Smooth muscle cell (in vitro differentiated cells): ENCODE results near the gene DDRGK1. TPM values are rescaled to one million over a fixed set of nuclear protein-coding genes. Genes with fewer than 3 reads are reported as not detected.

Experiments used
- DNase-seq: peaks from one replicate; lab custom pipeline; 2025; ENCODE audit not compliant: unreplicated experiment; lab: John Stamatoyannopoulos, UW
- H2AFZ ChIP-seq: fragments of 200-600 bp; sonication (generic); 2 replicates; pipeline ENCODE4 v1.6.0; 2016; ENCODE audit warnings: antibody characterized with exemption, low read depth, mild to moderate bottlenecking
- H3F3A ChIP-seq: fragments of 200-600 bp; sonication (generic); 2 replicates; pipeline ENCODE4 v1.6.0; 2017; ENCODE audit warnings: antibody characterized with exemption, low read depth
- H3K27ac ChIP-seq: fragments of 200-600 bp; sonication (generic); 2 replicates; pipeline ENCODE4 v1.5.1; 2016; ENCODE audit warnings: low read depth, mild to moderate bottlenecking
- H3K27me3 ChIP-seq: fragments of 200-600 bp; sonication (generic); 2 replicates; pipeline ENCODE4 v1.6.1; 2016; ENCODE audit warnings: low read depth, mild to moderate bottlenecking
- H3K36me3 ChIP-seq: fragments of 200-600 bp; sonication (generic); 2 replicates; pipeline ENCODE4 v1.5.1; 2016; ENCODE audit warnings: low read depth
- H3K4me1 ChIP-seq: fragments of 200-600 bp; sonication (generic); 2 replicates; pipeline ENCODE4 v1.5.1; 2016; ENCODE audit warnings: low read depth
- H3K4me2 ChIP-seq: fragments of 200-600 bp; sonication (generic); 2 replicates; pipeline ENCODE4 v1.6.0; 2016; ENCODE audit warnings: mild to moderate bottlenecking
- H3K4me3 ChIP-seq: fragments of 200-600 bp; sonication (generic); 2 replicates; pipeline ENCODE4 v1.5.1; 2016; ENCODE audit warnings: mild to moderate bottlenecking
- H3K79me2 ChIP-seq: fragments of 200-600 bp; sonication (generic); 2 replicates; pipeline ENCODE4 v1.6.0; 2016; ENCODE audit warnings: low read depth, mild to moderate bottlenecking
- H3K9ac ChIP-seq: fragments of 200-600 bp; sonication (generic); 2 replicates; pipeline ENCODE4 v1.6.0; 2016; ENCODE audit warnings: low read depth
- H3K9me3 ChIP-seq: fragments of 200-600 bp; sonication (generic); replicated peaks from 2 replicates; pipeline ENCODE4 v1.5.1; 2016; ENCODE audit warnings: low read depth
- H4K20me1 ChIP-seq: fragments of 200-600 bp; sonication (generic); 2 replicates; pipeline ENCODE4 v1.6.0; 2016; ENCODE audit warnings: low read depth
- CTCF ChIP-seq: fragments of 200-600 bp; sonication (generic); IDR thresholded peaks from 2 replicates; pipeline ENCODE4 v1.5.1; 2017; ENCODE audit warnings: borderline replicate concordance, mild to moderate bottlenecking, antibody characterized with exemption; ENCODE audit not compliant: insufficient read depth, poor library complexity, severe bottlenecking
- WGBS: methylation state at CpG from one replicate; pipeline ENCODE4 v1.1.7; 2016; ENCODE audit warnings: low lambda C conversion rate; 5-methylcytosine and 5-hydroxymethylcytosine counted together
- polyA plus RNA-seq: library from polyadenylated mRNA; unstranded; fragments of >200 nt; fragmentation: Nextera tagmentation; extraction: Ambion mirVana; gene quantifications from 2 replicates; pipeline ENCODE4 v1.2.1, GENCODE V29; 2016
- total RNA-seq: library from RNA; depleted of rRNA; stranded (reverse); fragments of >200 nt; gene quantifications from 2 replicates; pipeline ENCODE4 v1.2.3, GENCODE V29; 2014

The DDRGK1 gene
- total and polyA plus RNA-seq, 2 experiments from 2014 or later: 48.0 to 55.4 TPM

DNA sequence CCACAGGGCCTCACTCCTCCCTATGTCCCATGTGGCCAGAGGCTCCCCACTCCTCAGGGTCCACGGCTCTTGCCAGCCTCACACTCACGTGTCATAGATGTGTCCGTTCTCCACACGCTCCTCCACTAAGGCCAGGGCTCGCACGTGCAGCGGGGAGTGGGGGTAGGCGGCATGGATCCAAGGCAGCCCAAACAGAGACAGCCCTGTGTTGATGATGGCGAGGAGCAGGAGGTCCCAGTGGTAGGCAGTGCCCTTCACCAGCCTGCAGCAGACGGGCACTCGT lies 24.2 kb upstream of the DDRGK1 start:
- Histone ChIP-seq H3K27me3 (no peaks in the 10 kb centered on the region), H3K9me3 (no peaks in the 10 kb centered on the region), H3F3A (no peaks in the 10 kb centered on the region), H3K9ac (no peak overlapping the region), H3K36me3 (no peaks in the 10 kb centered on the region), H3K4me3 (no peak overlapping the region), H3K79me2 (no peaks in the 10 kb centered on the region), H2AFZ (no peak overlapping the region), H3K4me1 (no peaks in the 10 kb centered on the region), H3K4me2 (no peak overlapping the region), H4K20me1 (no peaks in the 10 kb centered on the region), H3K27ac (no peak overlapping the region)
- DNase-seq: no peak
- no peak for TF ChIP-seq CTCF
- WGBS: 99% methylated on average over 9 of the region's 11 CpGs

GRCh38 chr20:3227936-3228749 lies 23.7 kb upstream of the DDRGK1 start:
- WGBS: 90% methylated on average over 39 of the region's 42 CpGs
- TF ChIP-seq CTCF: no peak
- Histone ChIP-seq H2AFZ (no peak overlapping the region), H3K4me1 (no peaks in the 10 kb centered on the region), H3K27ac (no peak overlapping the region), H3K79me2 (no peaks in the 10 kb centered on the region), H3K9ac (no peak overlapping the region), H3F3A (no peaks in the 10 kb centered on the region), H3K27me3 (no peaks in the 10 kb centered on the region), H3K4me2 (no peak overlapping the region), H4K20me1 (no peaks in the 10 kb centered on the region), H3K9me3 (no peaks in the 10 kb centered on the region), H3K4me3 (no peak overlapping the region), H3K36me3 (no peaks in the 10 kb centered on the region)
- DNase-seq: no peak

GRCh38 chr20:3227506-3227905 lies 23.0 kb upstream of the DDRGK1 start:
- no peaks in the 10 kb centered on the region for H3K9me3 ChIP-seq
- H3K27me3 ChIP-seq: no peaks in the 10 kb centered on the region
- H3K9ac ChIP-seq: no peak overlapping the region
- H2AFZ ChIP-seq: no peak overlapping the region
- no peak overlapping the region for H3K4me2 ChIP-seq
- no peaks in the 10 kb centered on the region for H3F3A ChIP-seq
- no peak overlapping the region for H3K4me3 ChIP-seq
- DNase-seq: no peak
- 77% methylated on average over 7 of the region's 7 CpGs for WGBS
- no peaks in the 10 kb centered on the region for H3K79me2 ChIP-seq
- no peaks in the 10 kb centered on the region for H4K20me1 ChIP-seq
- TF ChIP-seq CTCF: no peak
- H3K36me3 ChIP-seq: no peaks in the 10 kb centered on the region
- H3K27ac ChIP-seq: no peak overlapping the region
- H3K4me1 ChIP-seq: no peaks in the 10 kb centered on the region

DNA sequence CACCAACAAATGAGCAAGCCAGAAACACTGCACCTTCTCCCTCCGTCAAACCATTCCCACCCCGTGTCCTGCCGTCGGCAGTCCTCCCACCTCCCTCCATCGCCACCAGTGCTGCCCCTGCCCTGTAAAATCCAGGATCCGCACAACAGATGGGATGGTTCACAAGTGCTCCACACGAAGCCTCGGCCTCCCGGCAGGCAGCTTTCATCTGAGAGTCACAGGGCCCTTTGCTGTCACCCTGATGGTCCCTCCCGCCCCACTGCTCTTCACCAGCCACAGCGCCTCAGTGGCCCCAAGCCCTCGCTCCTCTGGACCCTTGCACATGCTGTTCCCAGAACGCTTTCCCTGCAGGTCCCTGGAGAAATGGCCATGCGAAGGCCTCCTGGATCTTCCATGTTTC lies 22.4 kb upstream of the DDRGK1 start:
- Histone ChIP-seq H3K4me2 (no peak overlapping the region), H3F3A (no peaks in the 10 kb centered on the region), H3K4me3 (no peak overlapping the region), H3K27me3 (no peaks in the 10 kb centered on the region), H4K20me1 (no peaks in the 10 kb centered on the region), H3K79me2 (no peaks in the 10 kb centered on the region), H2AFZ (no peak overlapping the region), H3K4me1 (no peaks in the 10 kb centered on the region), H3K27ac (no peak overlapping the region), H3K36me3 (no peaks in the 10 kb centered on the region), H3K9me3 (no peaks in the 10 kb centered on the region), H3K9ac (no peak overlapping the region)
- WGBS: 93% methylated on average over 14 of the region's 14 CpGs
- TF ChIP-seq CTCF: no peak
- DNase-seq: no peak
